CD4-positive, alpha-beta T cell (primary cell): ENCODE measurements around the gene NMBR. TPM values are rescaled to one million over a fixed set of nuclear protein-coding genes. Genes with fewer than 3 reads are reported as not detected.

Experiments
- ATAC-seq: fragments of 200-7000 bp; cut with Tn5 transposase; one replicate; pipeline ENCODE4 v1.10.0; 2022; ENCODE audit warnings: mild to moderate bottlenecking; ENCODE audit not compliant: poor library complexity
- CTCF ChIA-PET: fragments of 350-600 bp; sonication (Branson Sonifier 250); formaldehyde crosslinking; loops from one replicate; lab custom pipeline; 2021; ENCODE audit warnings: antibody characterized with exemption, inconsistent platforms; lab: Charles Lee
- POLR2A ChIA-PET: fragments of 350-600 bp; sonication (Branson Sonifier 250); formaldehyde crosslinking; loops from one replicate; lab custom pipeline; 2021; ENCODE audit warnings: antibody characterized with exemption, inconsistent platforms; lab: Charles Lee
- DNase-seq, 14 experiments: peaks; one replicate each; pipeline ENCODE4 v3.0.0-alpha.2; 2013 to 2020; ENCODE audit warnings: mixed read lengths in 2 of 14
- H3K27ac ChIP-seq, 2 donors: one replicate each; pipeline versions ENCODE4 v1.5.1 to v1.7.0; 2013; ENCODE audit warnings: low read length in 2 of 2, low read depth in 1 of 2, mild to moderate bottlenecking in 1 of 2
- H3K27me3 ChIP-seq, 2 experiments: 1 replicate in 1 of 2; 2 replicates in 1 of 2; pipeline versions ENCODE4 v1.6.1 to v1.7.0; 2013; ENCODE audit warnings: low read length in 2 of 2, control low read depth in 1 of 2, mild to moderate bottlenecking in 1 of 2, moderate library complexity in 1 of 2; ENCODE audit not compliant: insufficient read depth in 2 of 2, control insufficient read depth in 1 of 2
- H3K36me3 ChIP-seq: one replicate; pipeline ENCODE4 v1.6.1; 2013; ENCODE audit warnings: low read length, control low read depth; ENCODE audit not compliant: insufficient read depth
- H3K4me1 ChIP-seq: one replicate; pipeline ENCODE4 v1.6.1; 2013; ENCODE audit warnings: low read length, control low read depth; ENCODE audit not compliant: insufficient read depth
- H3K4me3 ChIP-seq: one replicate; pipeline ENCODE4 v1.5.1; 2013; ENCODE audit warnings: mild to moderate bottlenecking, low read length, moderate library complexity
- H3K9me3 ChIP-seq, 2 experiments: 1 replicate in 1 of 2; 2 replicates in 1 of 2; pipeline versions ENCODE4 v1.6.1 to v1.7.0; 2013; ENCODE audit warnings: low read length in 2 of 2, mild to moderate bottlenecking in 2 of 2, control low read depth in 1 of 2, moderate library complexity in 1 of 2; ENCODE audit not compliant: control insufficient read depth in 1 of 2, insufficient read depth in 1 of 2
- H3K27ac Mint-ChIP-seq: one replicate; pipeline ENCODE4 v1.8.0; 2020; ENCODE audit warnings: mixed read lengths
- H3K27me3 Mint-ChIP-seq: one replicate; pipeline ENCODE4 v1.8.0; 2021; ENCODE audit warnings: mixed read lengths
- H3K36me3 Mint-ChIP-seq: one replicate; pipeline ENCODE4 v1.8.0; 2021; ENCODE audit warnings: low read depth, mixed read lengths
- H3K4me1 Mint-ChIP-seq: one replicate; pipeline ENCODE4 v1.8.0; 2021; ENCODE audit warnings: low read depth, mixed read lengths
- H3K4me3 Mint-ChIP-seq: one replicate; pipeline ENCODE4 v1.8.0; 2020; ENCODE audit warnings: mild to moderate bottlenecking, mixed read lengths
- H3K9me3 Mint-ChIP-seq: one replicate; pipeline ENCODE4 v1.8.0; 2020; ENCODE audit warnings: mixed read lengths
- CTCF ChIP-seq: fragments of 200-600 bp; IDR thresholded peaks from one replicate; pipeline ENCODE4 v1.8.0; 2022; ENCODE audit warnings: antibody characterized with exemption, mild to moderate bottlenecking
- intact Hi-C, 2 experiments: fragments of 100-400 bp; cut with DNase I in 1 of 2; cut with micrococcal nuclease in 1 of 2; formaldehyde crosslinking; loops; one replicate each; pipeline versions ENCODE4 v1.15.1 to v1.9.0; 2023 to 2025; cut with DNase I, micrococcal nuclease
- total RNA-seq, 174 experiments: library from RNA in 2 of 174; stranded (reverse) in 2 of 174; gene quantifications; one replicate each; pipeline ENCODE4 v1.2.3 and lab custom pipeline; 2021 to 2026

Gene NMBR
- total RNA-seq, 2 experiments from 2014 or later, result not detected

- H3K4me3 Mint-ChIP-seq, result no peak overlapping the region
- no peak for ATAC-seq
Observed at GRCh38 chr6:142087950-142088857, 58.7 kb downstream of the NMBR start.

DNA sequence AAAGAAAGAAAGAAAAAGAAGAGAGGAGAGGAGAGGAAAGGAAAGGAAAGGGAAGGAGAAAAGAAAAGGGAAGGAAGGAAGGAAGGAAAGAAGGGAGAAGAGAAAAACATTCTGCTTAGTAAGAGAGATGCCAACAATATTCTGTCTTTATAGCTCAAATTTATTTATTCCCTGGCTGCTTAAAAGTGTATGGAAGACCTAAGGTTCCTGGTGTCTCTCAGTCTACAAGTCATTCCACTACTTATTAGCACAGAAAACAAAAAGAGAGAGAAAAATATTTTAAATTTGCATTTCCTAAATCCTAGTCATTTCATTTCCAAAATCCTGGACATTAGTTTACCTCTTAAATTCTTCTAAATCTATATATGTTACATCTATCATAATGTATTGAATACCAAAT lies 67.8 kb downstream of the NMBR start:
- CTCF ChIA-PET, result no interaction called here
- POLR2A ChIA-PET, result no interaction called here
- Mint-ChIP-seq H3K36me3 (no peaks in the 10 kb centered on the region), H3K4me1 (peaks cover 7% of the 10 kb centered on the region), H3K27ac (no peak overlapping the region), H3K4me3 (no peak overlapping the region), H3K9me3 (no peaks in the 10 kb centered on the region), H3K27me3 (peaks cover 6% of the 10 kb centered on the region)
- H3K36me3 ChIP-seq, result no peaks in the 10 kb centered on the region
- no peak overlapping the region for H3K27ac ChIP-seq
- no peak overlapping the region for H3K4me3 ChIP-seq
- H3K9me3 ChIP-seq, result no peaks in the 10 kb centered on the region
- ATAC-seq (no peak), DNase-seq (no peak)
- intact Hi-C loops, result no loop called here
- H3K4me1 ChIP-seq, result peaks cover 4% of the 10 kb centered on the region
- H3K27me3 ChIP-seq, result no peaks in the 10 kb centered on the region
- no peak for TF ChIP-seq CTCF

More at GRCh38 chr6:142087950-142088857, 58.7 kb downstream of the NMBR start:
- no peaks in the 10 kb centered on the region for H3K9me3 Mint-ChIP-seq
- ChIA-PET CTCF (no interaction called here), POLR2A (no interaction called here)
- no peaks in the 10 kb centered on the region for H3K36me3 Mint-ChIP-seq
- TF ChIP-seq CTCF, result no peak
- Histone ChIP-seq H3K4me1 (peaks cover 9% of the 10 kb centered on the region), H3K4me3 (no peak overlapping the region), H3K9me3 (peaks cover 0 to 11% of the 10 kb centered on the region in 2 experiments), H3K27me3 (peaks cover 13 to 36% of the 10 kb centered on the region in 2 experiments), H3K27ac (no peak overlapping the region), H3K36me3 (no peaks in the 10 kb centered on the region)
- DNase-seq, result no peak
- no peak overlapping the region for H3K27ac Mint-ChIP-seq
- intact Hi-C loops, result no loop called here
- no peaks in the 10 kb centered on the region for H3K4me1 Mint-ChIP-seq
- H3K27me3 Mint-ChIP-seq, result peaks cover 56% of the 10 kb centered on the region

GRCh38 chr6:142075516-142076101 lies 71.3 kb downstream of the NMBR start:
- H3K27ac ChIP-seq, result no peak overlapping the region
- DNase-seq (peak in 3 of 14 experiments; percentile 2 to 48 (median 8)), ATAC-seq (no peak)
- ChIA-PET POLR2A (no interaction called here), CTCF (no interaction called here)
- H3K4me3 ChIP-seq, result no peak overlapping the region
- no peak overlapping the region for H3K27ac Mint-ChIP-seq
- no peaks in the 10 kb centered on the region for H3K36me3 Mint-ChIP-seq
- H3K4me1 Mint-ChIP-seq, result peaks cover 7% of the 10 kb centered on the region
- peaks cover 20% of the 10 kb centered on the region for H3K27me3 Mint-ChIP-seq
- H3K4me3 Mint-ChIP-seq, result no peak overlapping the region
- intact Hi-C loops, result no loop called here
- H3K9me3 ChIP-seq, result no peaks in the 10 kb centered on the region
- H3K36me3 ChIP-seq, result no peaks in the 10 kb centered on the region
- no peak for TF ChIP-seq CTCF
- H3K4me1 ChIP-seq, result peaks cover 4% of the 10 kb centered on the region
- H3K27me3 ChIP-seq, result no peaks in the 10 kb centered on the region
- peaks cover 5% of the 10 kb centered on the region for H3K9me3 Mint-ChIP-seq
